Right atrium auricular region (tissue), 2 donors: Measurements from ENCODE around the gene POU2AF1. TPM values are rescaled to one million over a fixed set of nuclear protein-coding genes. Genes with fewer than 3 reads are reported as not detected.
"Not testable (repeated sequence)": the region's sequence is repeated elsewhere in the genome, so short reads cannot be mapped to it uniquely, and the experiment has no call there.

Experiments used
- DNase-seq: peaks from one replicate; pipeline ENCODE4 v3.0.0-alpha.2; 2019; ENCODE audit warnings: low spot score
- H3K27ac ChIP-seq, 2 donors: fragments of 200-600 bp; sonication (generic); 1 replicate in 1 of 2; 2 replicates in 1 of 2; pipeline ENCODE4 v1.5.1; 2016 to 2019
- H3K27me3 ChIP-seq, 2 donors: fragments of 200-600 bp; sonication (generic); one replicate each; pipeline versions ENCODE4 v1.5.1 to v1.6.0; 2017 to 2019
- H3K36me3 ChIP-seq: fragments of 200-600 bp; sonication (generic); one replicate; pipeline ENCODE4 v1.5.1; 2016
- H3K4me1 ChIP-seq, 2 donors: fragments of 200-600 bp; sonication (generic); one replicate each; pipeline versions ENCODE4 v1.5.1 to v1.6.0; 2017 to 2019
- H3K4me3 ChIP-seq, 2 donors: fragments of 200-600 bp; sonication (generic); 1 replicate in 1 of 2; 2 replicates in 1 of 2; pipeline ENCODE4 v1.5.1; 2017 to 2019; ENCODE audit warnings: mild to moderate bottlenecking in 1 of 2, moderate library complexity in 1 of 2
- H3K9me3 ChIP-seq, 2 donors: fragments of 200-600 bp; sonication (generic); one replicate each; pipeline ENCODE4 v1.5.1; 2019
- total RNA-seq, 2 donors: library from RNA; depleted of rRNA; stranded (reverse); fragments of >200 nt; gene quantifications; one replicate each; pipeline ENCODE4 v1.1.0, GENCODE V29; 2016
- TF ChIP-seq, protein P1 (sequence below), 2 donors: fragments of 200-600 bp; sonication (generic); IDR thresholded peaks; one replicate each; pipeline ENCODE4 v1.5.1; 2019; ENCODE audit warnings: antibody characterized with exemption in 2 of 2

POU2AF1 gene
- total RNA-seq, 2 donors from 2014 or later: 0.11 to 1.6 TPM

DNA sequence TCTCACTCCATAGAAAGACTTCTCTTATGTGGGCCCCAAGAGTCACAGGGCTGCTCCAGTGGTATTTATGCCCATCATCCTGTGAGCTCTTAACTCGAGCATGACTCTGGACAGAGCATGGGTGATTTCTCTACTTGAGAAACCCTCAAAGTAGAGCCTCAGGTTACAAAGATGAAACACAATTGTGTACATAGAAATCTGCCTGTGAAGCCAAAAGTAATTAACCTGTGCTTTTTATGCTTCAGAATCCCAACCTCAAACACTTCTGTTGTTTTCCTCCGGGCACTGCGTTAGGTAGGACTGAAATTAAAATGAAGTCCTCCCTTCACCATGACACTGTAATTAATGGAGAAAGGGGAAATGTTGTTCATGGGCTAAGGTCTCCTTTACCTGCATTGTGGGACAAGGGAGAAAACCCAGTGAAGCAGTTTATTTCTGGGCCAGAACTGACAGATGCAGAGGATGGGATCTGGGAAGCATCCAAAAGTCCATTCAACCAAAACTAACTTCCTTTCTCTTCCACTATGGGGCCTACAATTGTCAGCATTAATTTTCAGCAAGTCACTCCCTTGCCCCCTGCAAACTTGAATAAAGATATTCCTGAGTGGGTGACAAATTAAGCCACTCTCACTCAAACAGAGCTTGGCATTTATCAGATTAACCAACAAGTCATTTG, 24.1 kb upstream of the POU2AF1 start:
- H3K4me3 ChIP-seq: no peak overlapping the region
- H3K4me1 ChIP-seq: no peaks in the 10 kb centered on the region
- no peaks in the 10 kb centered on the region for H3K9me3 ChIP-seq
- no peak overlapping the region for H3K27ac ChIP-seq
- TF ChIP-seq, protein P1, sequence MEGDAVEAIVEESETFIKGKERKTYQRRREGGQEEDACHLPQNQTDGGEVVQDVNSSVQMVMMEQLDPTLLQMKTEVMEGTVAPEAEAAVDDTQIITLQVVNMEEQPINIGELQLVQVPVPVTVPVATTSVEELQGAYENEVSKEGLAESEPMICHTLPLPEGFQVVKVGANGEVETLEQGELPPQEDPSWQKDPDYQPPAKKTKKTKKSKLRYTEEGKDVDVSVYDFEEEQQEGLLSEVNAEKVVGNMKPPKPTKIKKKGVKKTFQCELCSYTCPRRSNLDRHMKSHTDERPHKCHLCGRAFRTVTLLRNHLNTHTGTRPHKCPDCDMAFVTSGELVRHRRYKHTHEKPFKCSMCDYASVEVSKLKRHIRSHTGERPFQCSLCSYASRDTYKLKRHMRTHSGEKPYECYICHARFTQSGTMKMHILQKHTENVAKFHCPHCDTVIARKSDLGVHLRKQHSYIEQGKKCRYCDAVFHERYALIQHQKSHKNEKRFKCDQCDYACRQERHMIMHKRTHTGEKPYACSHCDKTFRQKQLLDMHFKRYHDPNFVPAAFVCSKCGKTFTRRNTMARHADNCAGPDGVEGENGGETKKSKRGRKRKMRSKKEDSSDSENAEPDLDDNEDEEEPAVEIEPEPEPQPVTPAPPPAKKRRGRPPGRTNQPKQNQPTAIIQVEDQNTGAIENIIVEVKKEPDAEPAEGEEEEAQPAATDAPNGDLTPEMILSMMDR (IDR thresholded peaks at IDR 0.05): no peak
- DNase-seq: no peak
- no peaks in the 10 kb centered on the region for H3K36me3 ChIP-seq
- no peaks in the 10 kb centered on the region for H3K27me3 ChIP-seq

DNA sequence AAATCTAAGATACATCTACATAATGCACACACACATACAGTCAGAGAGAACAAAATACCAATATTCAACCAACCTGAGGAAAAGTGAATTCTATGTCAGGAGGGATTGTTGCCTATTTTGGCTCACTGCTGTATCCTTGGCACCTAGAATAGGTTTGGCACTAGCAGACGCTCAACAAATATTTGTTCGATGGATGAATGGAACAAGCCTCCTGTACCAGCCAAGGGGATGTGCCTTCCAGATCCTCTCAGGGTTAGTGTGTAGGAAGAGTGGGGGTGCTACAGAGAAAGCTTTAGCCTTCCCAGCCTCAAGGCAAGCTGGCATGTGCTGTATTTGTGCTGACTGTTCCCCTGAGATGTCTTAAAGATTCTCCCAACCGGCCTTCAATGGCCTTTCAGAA, 23.3 kb upstream of the POU2AF1 start:
- Histone ChIP-seq H3K36me3 (no peaks in the 10 kb centered on the region), H3K4me3 (no peak overlapping the region), H3K27ac (no peak overlapping the region), H3K27me3 (no peaks in the 10 kb centered on the region), H3K4me1 (no peaks in the 10 kb centered on the region), H3K9me3 (no peaks in the 10 kb centered on the region)
- TF ChIP-seq, protein P1 (IDR thresholded peaks at IDR 0.05): no peak
- no peak for DNase-seq

DNA sequence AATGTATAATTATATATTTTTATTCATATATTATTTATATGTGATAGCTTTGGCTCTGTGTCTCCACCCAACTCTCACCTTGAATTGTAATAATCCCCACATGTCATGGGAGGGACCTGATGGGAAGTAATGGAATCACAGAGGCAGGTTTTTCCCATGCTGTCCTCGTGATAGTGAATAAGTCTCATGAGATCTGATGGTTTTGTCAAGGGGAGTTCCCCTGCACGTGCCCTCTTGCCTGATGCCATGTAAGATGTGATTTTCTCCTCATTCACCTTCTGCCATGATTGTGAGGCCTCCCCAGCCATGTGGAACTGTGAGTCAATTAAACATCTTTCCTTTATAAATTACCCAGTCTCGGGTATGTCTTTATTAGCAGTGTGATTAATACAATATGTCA, 22.9 kb upstream of the POU2AF1 start:
- H3K9me3 ChIP-seq, H3K27ac ChIP-seq, DNase-seq, H3K36me3 ChIP-seq, H3K4me3 ChIP-seq, H3K4me1 ChIP-seq, H3K27me3 ChIP-seq: not testable (repeated sequence)

DNA sequence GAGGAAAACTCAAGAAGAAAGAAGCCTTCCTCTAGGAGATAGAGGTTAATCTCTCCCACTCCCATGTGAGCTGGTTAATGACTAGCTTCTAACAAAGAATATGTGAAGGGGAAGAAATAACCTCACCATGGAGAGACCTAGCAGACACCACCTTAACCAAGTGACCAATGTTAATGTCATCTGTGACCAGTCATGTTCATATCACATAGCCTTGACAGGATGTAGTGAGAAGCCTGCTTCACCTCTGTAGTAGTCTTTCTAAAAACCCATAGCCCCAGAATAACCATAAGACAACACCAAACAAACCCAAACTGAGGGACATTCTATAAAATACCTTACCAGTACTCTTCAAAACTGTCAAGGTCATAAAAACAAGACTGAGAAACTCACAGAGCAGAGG, 21.5 kb upstream of the POU2AF1 start:
- H3K4me3 ChIP-seq: no peak overlapping the region
- no peak for DNase-seq
- H3K36me3 ChIP-seq: no peaks in the 10 kb centered on the region
- H3K27ac ChIP-seq: no peak overlapping the region
- TF ChIP-seq, protein P1 (IDR thresholded peaks at IDR 0.05): no peak
- no peaks in the 10 kb centered on the region for H3K27me3 ChIP-seq
- H3K9me3 ChIP-seq: no peaks in the 10 kb centered on the region
- H3K4me1 ChIP-seq: no peaks in the 10 kb centered on the region

DNA sequence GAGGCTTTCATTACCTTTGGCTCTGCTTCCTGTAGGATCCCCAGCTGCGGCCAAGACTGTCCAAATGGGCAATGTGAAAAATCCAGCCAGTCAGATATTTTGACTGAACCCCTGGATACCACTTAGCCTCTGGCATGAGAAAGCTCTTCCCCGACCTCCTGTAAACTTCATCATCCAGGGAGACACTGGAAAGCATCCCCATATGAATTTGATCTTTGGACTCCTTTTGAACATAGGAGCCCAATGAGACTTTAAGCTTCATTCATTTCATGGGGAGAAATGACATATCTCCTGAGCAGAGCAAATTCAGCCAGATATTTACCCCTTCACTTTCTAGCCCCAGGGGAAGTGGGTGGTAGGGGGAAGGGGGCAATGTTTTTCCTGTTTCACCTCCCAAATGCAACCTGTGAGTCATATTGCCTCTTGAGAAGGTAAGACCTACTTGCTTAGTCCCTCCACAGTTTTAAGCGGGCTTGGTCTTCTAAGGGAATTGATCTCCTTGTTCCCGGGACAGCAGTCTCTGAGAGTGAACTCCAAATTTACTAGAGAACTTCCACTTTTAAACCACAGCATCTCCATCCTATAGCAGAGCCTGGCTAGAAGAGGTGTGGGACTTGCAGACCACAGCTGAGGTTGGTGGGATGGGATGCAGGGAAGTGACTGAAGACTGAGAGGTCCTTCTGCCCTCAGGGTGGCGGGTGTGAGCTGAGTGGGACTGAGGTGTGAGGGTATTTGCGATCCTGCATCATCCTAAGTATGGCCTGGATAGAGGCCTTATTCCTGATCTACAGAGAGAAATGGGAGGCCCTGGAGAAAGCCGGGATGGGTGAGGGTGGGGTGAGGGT, 20.3 kb upstream of the POU2AF1 start:
- Histone ChIP-seq H3K27me3 (no peaks in the 10 kb centered on the region), H3K9me3 (no peaks in the 10 kb centered on the region), H3K4me3 (no peak overlapping the region), H3K36me3 (no peaks in the 10 kb centered on the region), H3K27ac (no peak overlapping the region), H3K4me1 (no peaks in the 10 kb centered on the region)
- TF ChIP-seq, protein P1 (IDR thresholded peaks at IDR 0.05): no peak
- DNase-seq: no peak

DNA sequence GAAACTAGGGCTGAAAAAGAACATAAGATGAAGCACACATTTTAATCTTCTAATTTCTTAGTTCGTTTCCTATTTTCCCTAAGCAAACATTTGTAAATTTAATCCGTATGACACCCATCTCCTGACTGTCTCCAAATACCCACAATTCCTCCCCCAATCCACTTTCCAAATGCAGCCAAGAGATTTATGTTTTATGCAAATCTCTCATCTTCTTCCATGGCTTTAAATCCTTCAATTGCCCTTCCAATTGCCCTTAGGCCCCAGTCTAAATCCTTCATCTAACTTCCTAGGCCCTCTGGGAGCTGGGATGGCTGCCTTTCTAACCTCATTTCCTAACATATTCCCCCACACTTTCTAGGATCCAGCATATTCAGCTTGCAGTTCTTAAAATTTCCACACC, 18.0 kb upstream of the POU2AF1 start:
- H3K4me1 ChIP-seq: no peaks in the 10 kb centered on the region
- H3K4me3 ChIP-seq: no peak overlapping the region
- H3K9me3 ChIP-seq: no peaks in the 10 kb centered on the region
- no peak for DNase-seq
- H3K27me3 ChIP-seq: no peaks in the 10 kb centered on the region
- no peak overlapping the region for H3K27ac ChIP-seq
- TF ChIP-seq, protein P1 (IDR thresholded peaks at IDR 0.05): no peak
- H3K36me3 ChIP-seq: no peaks in the 10 kb centered on the region
